ENCODE results near the gene FBXL7. TPM values are rescaled to one million over a fixed set of nuclear protein-coding genes. Genes with fewer than 3 reads are reported as not detected.

The FBXL7 gene
- total RNA-seq, 5 donors from 2014 or later (not counting 1 experiment from before 2014, with no cell fraction given) = 0.06 to 0.07 TPM; not detected in 3

GRCh38 chr5:15539951-15540350, 40.0 kb downstream of the FBXL7 start:
- CTCF ChIA-PET = no interaction called here
- Mint-ChIP-seq H3K27me3 (no peaks in the 10 kb centered on the region), H3K4me3 (no peak overlapping the region), H3K27ac (no peak overlapping the region), H3K36me3 (no peaks in the 10 kb centered on the region), H3K4me1 (no peaks in the 10 kb centered on the region), H3K9me3 (peaks cover 0 to 18% (median 8%) of the 10 kb centered on the region in 3 donors)
- ATAC-seq (replicated peaks in 1 of 4) = no peak
- no CpG with 5 or more reads among the region's 2 CpGs for WGBS (ENCODE audit: insufficient coverage)
- H3K27ac ChIP-seq (ENCODE audit: low read length) = no peak overlapping the region
- POLR2A ChIA-PET = no interaction called here
- no peak overlapping the region for H3K4me3 ChIP-seq (ENCODE audit: control insufficient read depth in 1 of 2, extremely low read depth in 1 of 2, low read length in 1 of 2)
- H3K27me3 ChIP-seq (replicated peaks in 1 of 2; ENCODE audit: control insufficient read depth in 2 of 2, extremely low read depth in 1 of 2, insufficient read depth in 2 of 2, low read length in 1 of 2) = no peaks in the 10 kb centered on the region
- H3K4me1 ChIP-seq (ENCODE audit: control insufficient read depth in 1 of 2, extremely low read depth in 1 of 2, insufficient read depth in 2 of 2, low read length in 2 of 2) = no peaks in the 10 kb centered on the region
- H3K9me3 ChIP-seq = no peaks in the 10 kb centered on the region
- no peaks in the 10 kb centered on the region for H3K36me3 ChIP-seq (ENCODE audit: control insufficient read depth in 2 of 2, extremely low read depth in 1 of 2, insufficient read depth in 1 of 2, low read length in 1 of 2)
- no peak for DNase-seq

- no peak for ATAC-seq (replicated peaks in 1 of 4)
- no peaks in the 10 kb centered on the region for H3K4me1 ChIP-seq (ENCODE audit: control insufficient read depth in 1 of 2, extremely low read depth in 1 of 2, insufficient read depth in 2 of 2, low read length in 2 of 2)
- H3K36me3 Mint-ChIP-seq = no peaks in the 10 kb centered on the region
- H3K36me3 ChIP-seq (ENCODE audit: control insufficient read depth in 2 of 2, extremely low read depth in 1 of 2, insufficient read depth in 1 of 2, low read length in 1 of 2) = no peaks in the 10 kb centered on the region
- ChIA-PET POLR2A (no interaction called here), CTCF (no interaction called here)
- no peaks in the 10 kb centered on the region for H3K4me1 Mint-ChIP-seq
- no peaks in the 10 kb centered on the region for H3K9me3 ChIP-seq
- peaks cover 1 to 12% (median 11%) of the 10 kb centered on the region in 3 donors for H3K9me3 Mint-ChIP-seq
- no peaks in the 10 kb centered on the region for H3K27me3 ChIP-seq (replicated peaks in 1 of 2; ENCODE audit: control insufficient read depth in 2 of 2, extremely low read depth in 1 of 2, insufficient read depth in 2 of 2, low read length in 1 of 2)
- H3K27me3 Mint-ChIP-seq = no peaks in the 10 kb centered on the region
- H3K4me3 ChIP-seq (ENCODE audit: control insufficient read depth in 1 of 2, extremely low read depth in 1 of 2, low read length in 1 of 2) = no peak overlapping the region
- H3K27ac ChIP-seq (ENCODE audit: low read length) = no peak overlapping the region
- no peak for DNase-seq
- 67% methylated on average over 1 of the region's 4 CpGs for WGBS (ENCODE audit: insufficient coverage)
- H3K27ac Mint-ChIP-seq = no peak overlapping the region
- H3K4me3 Mint-ChIP-seq = no peak overlapping the region
Measured at GRCh38 chr5:15544039-15544438, 44.1 kb downstream of the FBXL7 start.

- Histone ChIP-seq H3K4me1 (ENCODE audit: control insufficient read depth in 1 of 2, extremely low read depth in 1 of 2, insufficient read depth in 2 of 2, low read length in 2 of 2) (no peaks in the 10 kb centered on the region), H3K9me3 (no peaks in the 10 kb centered on the region), H3K4me3 (ENCODE audit: control insufficient read depth in 1 of 2, extremely low read depth in 1 of 2, low read length in 1 of 2) (no peak overlapping the region), H3K36me3 (ENCODE audit: control insufficient read depth in 2 of 2, extremely low read depth in 1 of 2, insufficient read depth in 1 of 2, low read length in 1 of 2) (no peaks in the 10 kb centered on the region), H3K27me3 (replicated peaks in 1 of 2; ENCODE audit: control insufficient read depth in 2 of 2, extremely low read depth in 1 of 2, insufficient read depth in 2 of 2, low read length in 1 of 2) (no peaks in the 10 kb centered on the region), H3K27ac (ENCODE audit: low read length) (no peak overlapping the region)
- no peaks in the 10 kb centered on the region for H3K36me3 Mint-ChIP-seq
- H3K4me3 Mint-ChIP-seq = no peak overlapping the region
- no peak for ATAC-seq (replicated peaks in 1 of 4)
- H3K27ac Mint-ChIP-seq = no peak overlapping the region
- H3K4me1 Mint-ChIP-seq = no peaks in the 10 kb centered on the region
- WGBS (ENCODE audit: insufficient coverage) = 100% methylated on average over 1 of the region's 2 CpGs
- no peaks in the 10 kb centered on the region for H3K27me3 Mint-ChIP-seq
- DNase-seq = no peak
- ChIA-PET CTCF (no interaction called here), POLR2A (no interaction called here)
- H3K9me3 Mint-ChIP-seq = peaks cover 1 to 12% (median 11%) of the 10 kb centered on the region in 3 donors
Measured at GRCh38 chr5:15545082-15545481, 45.1 kb downstream of the FBXL7 start.

- no peak overlapping the region for H3K4me3 ChIP-seq (ENCODE audit: control insufficient read depth in 1 of 2, extremely low read depth in 1 of 2, low read length in 1 of 2)
- no peaks in the 10 kb centered on the region for H3K4me1 Mint-ChIP-seq
- DNase-seq (no peak), ATAC-seq (replicated peaks in 1 of 4) (no peak)
- no peak overlapping the region for H3K27ac Mint-ChIP-seq
- H3K36me3 Mint-ChIP-seq = no peaks in the 10 kb centered on the region
- no peaks in the 10 kb centered on the region for H3K36me3 ChIP-seq (ENCODE audit: control insufficient read depth in 2 of 2, extremely low read depth in 1 of 2, insufficient read depth in 1 of 2, low read length in 1 of 2)
- no peak overlapping the region for H3K27ac ChIP-seq (ENCODE audit: low read length)
- no peaks in the 10 kb centered on the region for H3K9me3 ChIP-seq
- H3K4me1 ChIP-seq (ENCODE audit: control insufficient read depth in 1 of 2, extremely low read depth in 1 of 2, insufficient read depth in 2 of 2, low read length in 2 of 2) = no peaks in the 10 kb centered on the region
- POLR2A ChIA-PET = no interaction called here
- peaks cover 1 to 16% (median 11%) of the 10 kb centered on the region in 3 donors for H3K9me3 Mint-ChIP-seq
- no CpG with 5 or more reads among the region's 4 CpGs for WGBS (ENCODE audit: insufficient coverage)
- H3K27me3 Mint-ChIP-seq = no peaks in the 10 kb centered on the region
- H3K4me3 Mint-ChIP-seq = no peak overlapping the region
- CTCF ChIA-PET = no interaction called here
- no peaks in the 10 kb centered on the region for H3K27me3 ChIP-seq (replicated peaks in 1 of 2; ENCODE audit: control insufficient read depth in 2 of 2, extremely low read depth in 1 of 2, insufficient read depth in 2 of 2, low read length in 1 of 2)
Measured at GRCh38 chr5:15547261-15547839, 47.4 kb downstream of the FBXL7 start.

- WGBS (ENCODE audit: insufficient coverage) = no CpG with 5 or more reads among the region's 1 CpG
- POLR2A ChIA-PET = no interaction called here
Measured at GRCh38 chr5:15549961-15550360, 50.0 kb downstream of the FBXL7 start.

GRCh38 chr5:15550502-15551112, 50.6 kb downstream of the FBXL7 start:
- no peak for DNase-seq
- Histone ChIP-seq H3K27me3 (replicated peaks in 1 of 2; ENCODE audit: control insufficient read depth in 2 of 2, extremely low read depth in 1 of 2, insufficient read depth in 2 of 2, low read length in 1 of 2) (no peaks in the 10 kb centered on the region), H3K36me3 (ENCODE audit: control insufficient read depth in 2 of 2, extremely low read depth in 1 of 2, insufficient read depth in 1 of 2, low read length in 1 of 2) (no peaks in the 10 kb centered on the region), H3K4me3 (ENCODE audit: control insufficient read depth in 1 of 2, extremely low read depth in 1 of 2, low read length in 1 of 2) (no peak overlapping the region), H3K4me1 (ENCODE audit: control insufficient read depth in 1 of 2, extremely low read depth in 1 of 2, insufficient read depth in 2 of 2, low read length in 2 of 2) (no peaks in the 10 kb centered on the region), H3K9me3 (no peaks in the 10 kb centered on the region), H3K27ac (ENCODE audit: low read length) (no peak overlapping the region)
- H3K27ac Mint-ChIP-seq = no peak overlapping the region
- no peaks in the 10 kb centered on the region for H3K36me3 Mint-ChIP-seq
- 66% methylated on average over 3 of the region's 4 CpGs for WGBS (ENCODE audit: insufficient coverage)
- H3K27me3 Mint-ChIP-seq = no peaks in the 10 kb centered on the region
- ChIA-PET POLR2A (no interaction called here), CTCF (no interaction called here)
- H3K4me3 Mint-ChIP-seq = no peak overlapping the region
- peaks cover 3 to 21% (median 4%) of the 10 kb centered on the region in 3 donors for H3K9me3 Mint-ChIP-seq
- no peak for ATAC-seq (replicated peaks in 1 of 4)
- H3K4me1 Mint-ChIP-seq = no peaks in the 10 kb centered on the region

More at GRCh38 chr5:15549961-15550360, 50.0 kb downstream of the FBXL7 start:
- Histone ChIP-seq H3K4me1 (ENCODE audit: control insufficient read depth in 1 of 2, extremely low read depth in 1 of 2, insufficient read depth in 2 of 2, low read length in 2 of 2) (no peaks in the 10 kb centered on the region), H3K4me3 (ENCODE audit: control insufficient read depth in 1 of 2, extremely low read depth in 1 of 2, low read length in 1 of 2) (no peak overlapping the region), H3K36me3 (ENCODE audit: control insufficient read depth in 2 of 2, extremely low read depth in 1 of 2, insufficient read depth in 1 of 2, low read length in 1 of 2) (no peaks in the 10 kb centered on the region), H3K27me3 (replicated peaks in 1 of 2; ENCODE audit: control insufficient read depth in 2 of 2, extremely low read depth in 1 of 2, insufficient read depth in 2 of 2, low read length in 1 of 2) (no peaks in the 10 kb centered on the region), H3K27ac (ENCODE audit: low read length) (no peak overlapping the region), H3K9me3 (no peaks in the 10 kb centered on the region)
- DNase-seq (no peak), ATAC-seq (replicated peaks in 1 of 4) (no peak)
- no peaks in the 10 kb centered on the region for H3K27me3 Mint-ChIP-seq
- H3K27ac Mint-ChIP-seq = no peak overlapping the region
- peaks cover 3 to 21% (median 4%) of the 10 kb centered on the region in 3 donors for H3K9me3 Mint-ChIP-seq
- CTCF ChIA-PET = no interaction called here
- no peaks in the 10 kb centered on the region for H3K4me1 Mint-ChIP-seq
- H3K4me3 Mint-ChIP-seq = no peak overlapping the region
- H3K36me3 Mint-ChIP-seq = no peaks in the 10 kb centered on the region

All from T-cell (primary cell).